ENCODE results near the gene ZNF133. TPM values are rescaled to one million over a fixed set of nuclear protein-coding genes. Genes with fewer than 3 reads are reported as not detected.

ZNF133 gene
- 10.5 to 12.4 TPM (median 12.2 TPM) in 5 replicates for total RNA-seq (2022; extraction: Qiagen RNA extraction; ENCODE audit: low read depth)

GRCh38 chr20:18287915-18288748 lies at the start of gene ZNF133:
TSS of gene ZNF133 (plus strand) at chr20:18288527. CDS start at chr20:18305687, 17,160 bp downstream.

Other genes starting within 250 kb of the ZNF133 start
- gene OVOL2, start 230.6 kb upstream of the ZNF133 start, total RNA-seq (2022; extraction: Qiagen RNA extraction; ENCODE audit: low read depth) = 0.18 to 0.38 TPM (median 0.22 TPM) in 5 replicates
- 8.9 to 11.9 TPM (median 10.6 TPM) in 5 replicates for gene KAT14, start 150.7 kb upstream of the ZNF133 start, total RNA-seq (2022; extraction: Qiagen RNA extraction; ENCODE audit: low read depth)
- gene PET117, start 150.7 kb upstream of the ZNF133 start, total RNA-seq (2022; extraction: Qiagen RNA extraction; ENCODE audit: low read depth) = 18.6 to 27.6 TPM (median 24.7 TPM) in 5 replicates
- 2.9 to 3.2 TPM (median 3.1 TPM) in 5 replicates for gene DZANK1, start 178.5 kb downstream of the ZNF133 start, total RNA-seq (2022; extraction: Qiagen RNA extraction; ENCODE audit: low read depth)
- gene POLR3F, start 178.9 kb downstream of the ZNF133 start, total RNA-seq (2022; extraction: Qiagen RNA extraction; ENCODE audit: low read depth) = 13.7 to 27.3 TPM (median 15.9 TPM) in 5 replicates
- 14.3 to 17.2 TPM (median 15.8 TPM) in 5 replicates for gene RBBP9, start 208.7 kb downstream of the ZNF133 start, total RNA-seq (2022; extraction: Qiagen RNA extraction; ENCODE audit: low read depth)
- gene SEC23B, start 219.4 kb downstream of the ZNF133 start, total RNA-seq (2022; extraction: Qiagen RNA extraction; ENCODE audit: low read depth) = 60.8 to 67.4 TPM (median 64.1 TPM) in 5 replicates

All from A549 treated with CpdA at 1 μM for 4 hours (cell line).